NCI-H1092 treated with DMSO at 0.1 percent for 48 hours (cell line): Measurements from ENCODE around the gene HLF.

ENCODE experiments used
- DNase-seq: peaks from one replicate; lab custom pipeline; 2025; lab: John Stamatoyannopoulos, UW

Gene HLF

DNA sequence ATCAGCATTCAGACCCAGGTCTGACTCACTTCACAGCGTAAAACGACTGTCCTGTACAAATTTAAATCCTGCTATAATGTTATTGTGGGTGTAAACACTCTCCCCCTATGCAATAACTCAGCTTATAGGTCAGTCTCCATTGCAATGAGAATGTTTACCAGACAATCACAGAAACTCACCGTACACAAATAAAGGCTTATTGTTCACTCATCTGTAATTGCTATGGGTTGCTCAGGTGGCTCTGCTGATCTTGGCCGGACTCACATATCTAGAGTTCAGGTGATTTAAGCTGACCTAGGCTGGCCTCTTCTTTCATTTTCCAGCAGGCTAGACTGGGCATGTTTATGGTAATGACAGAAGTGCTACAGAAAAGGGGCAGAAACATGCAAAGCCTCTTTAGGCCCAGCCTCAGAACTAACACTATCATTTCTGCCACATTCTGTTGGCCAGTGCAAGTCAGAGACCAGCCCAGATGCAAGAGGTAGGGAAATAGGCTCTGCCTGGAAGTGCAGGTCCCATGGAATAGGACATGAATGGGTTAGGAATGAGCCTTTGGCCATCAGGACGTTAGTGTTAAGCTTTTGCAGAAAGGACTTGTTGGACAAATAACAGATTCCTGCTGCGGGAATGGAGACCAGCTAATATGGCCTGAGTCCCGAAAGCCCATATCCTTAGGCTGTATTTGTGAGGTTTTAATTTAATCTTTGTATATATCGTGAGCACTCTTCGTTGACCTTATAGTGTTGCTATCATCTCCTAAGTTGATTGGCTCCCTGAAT, 44.0 kb downstream of the HLF start:
- DNase-seq, result no peak

GRCh38 chr17:55311767-55312375, 47.1 kb downstream of the HLF start:
- DNase-seq, result no peak

DNA sequence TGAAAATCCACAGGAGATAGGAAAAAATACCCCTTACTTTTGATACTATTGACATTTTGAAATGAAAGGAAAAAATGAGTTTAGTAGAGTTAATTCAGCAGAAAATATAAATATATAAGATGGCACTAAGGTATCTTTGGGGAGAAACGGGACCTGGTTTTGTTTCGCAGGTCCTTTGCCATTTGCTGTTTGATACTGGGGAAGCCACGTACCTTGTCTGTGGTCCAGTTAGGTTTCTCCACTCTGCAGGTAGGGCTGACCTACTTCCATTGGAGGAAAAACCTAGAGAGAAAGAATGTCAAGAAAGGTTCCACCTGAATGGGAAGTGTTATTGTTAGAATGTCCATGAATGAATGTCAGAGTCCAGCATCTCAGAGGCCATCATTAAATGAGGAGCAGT, 48.1 kb downstream of the HLF start:
- no peak for DNase-seq

- DNase-seq, result no peak
Measured at GRCh38 chr17:55314061-55314783, 49.5 kb downstream of the HLF start.

DNA sequence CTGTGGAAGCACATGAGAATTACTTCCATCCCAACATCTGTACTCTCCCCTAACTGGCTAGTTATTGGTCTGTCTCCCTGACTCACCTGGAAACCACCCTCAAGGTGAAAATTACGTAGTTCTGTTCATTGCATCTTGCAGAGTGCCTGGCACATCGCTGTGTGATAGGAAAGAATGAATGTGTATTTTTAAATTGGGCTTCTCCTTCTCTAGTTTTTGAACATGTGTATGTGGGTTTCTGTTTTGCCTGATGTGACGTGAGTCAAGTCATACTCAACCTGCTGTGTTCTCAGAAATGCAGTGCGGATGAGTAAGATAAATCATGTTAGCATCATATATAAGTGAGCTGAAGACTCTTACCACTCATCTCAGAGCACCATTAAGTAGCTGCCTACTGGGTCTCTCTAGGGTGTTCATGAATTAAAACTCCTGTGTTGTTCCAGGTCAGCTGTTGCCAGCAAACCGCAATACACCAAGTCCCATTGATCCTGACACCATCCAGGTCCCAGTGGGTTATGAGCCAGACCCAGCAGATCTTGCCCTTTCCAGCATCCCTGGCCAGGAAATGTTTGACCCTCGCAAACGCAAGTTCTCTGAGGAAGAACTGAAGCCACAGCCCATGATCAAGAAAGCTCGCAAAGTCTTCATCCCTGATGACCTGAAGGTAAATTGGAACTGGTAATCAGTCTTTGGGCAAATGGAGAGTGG, 50.2 kb downstream of the HLF start:
- DNase-seq, result no peak

DNA sequence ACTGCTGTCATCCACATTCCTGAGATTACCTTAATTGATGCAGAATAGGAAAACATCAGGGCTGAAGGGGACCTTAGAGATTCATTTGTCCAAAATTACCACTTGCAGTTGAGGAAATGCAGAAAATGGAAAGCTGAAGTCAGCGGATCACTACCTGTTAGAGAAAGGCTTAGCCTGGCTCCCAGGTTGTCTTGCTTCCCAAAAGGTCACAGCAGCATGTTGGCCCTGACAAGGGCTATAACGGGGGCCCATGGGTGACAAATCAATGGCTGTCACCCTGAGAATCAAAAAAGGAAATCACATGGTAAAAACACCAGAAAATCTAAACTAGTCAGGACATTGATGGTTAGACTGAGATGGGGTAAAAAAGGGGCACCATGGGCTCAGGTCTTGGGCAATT, 51.7 kb downstream of the HLF start:
- no peak for DNase-seq

GRCh38 chr17:55317284-55317683, 52.5 kb downstream of the HLF start:
- no peak for DNase-seq

GRCh38 chr17:55318081-55318480, 53.3 kb downstream of the HLF start:
- no peak for DNase-seq

DNA sequence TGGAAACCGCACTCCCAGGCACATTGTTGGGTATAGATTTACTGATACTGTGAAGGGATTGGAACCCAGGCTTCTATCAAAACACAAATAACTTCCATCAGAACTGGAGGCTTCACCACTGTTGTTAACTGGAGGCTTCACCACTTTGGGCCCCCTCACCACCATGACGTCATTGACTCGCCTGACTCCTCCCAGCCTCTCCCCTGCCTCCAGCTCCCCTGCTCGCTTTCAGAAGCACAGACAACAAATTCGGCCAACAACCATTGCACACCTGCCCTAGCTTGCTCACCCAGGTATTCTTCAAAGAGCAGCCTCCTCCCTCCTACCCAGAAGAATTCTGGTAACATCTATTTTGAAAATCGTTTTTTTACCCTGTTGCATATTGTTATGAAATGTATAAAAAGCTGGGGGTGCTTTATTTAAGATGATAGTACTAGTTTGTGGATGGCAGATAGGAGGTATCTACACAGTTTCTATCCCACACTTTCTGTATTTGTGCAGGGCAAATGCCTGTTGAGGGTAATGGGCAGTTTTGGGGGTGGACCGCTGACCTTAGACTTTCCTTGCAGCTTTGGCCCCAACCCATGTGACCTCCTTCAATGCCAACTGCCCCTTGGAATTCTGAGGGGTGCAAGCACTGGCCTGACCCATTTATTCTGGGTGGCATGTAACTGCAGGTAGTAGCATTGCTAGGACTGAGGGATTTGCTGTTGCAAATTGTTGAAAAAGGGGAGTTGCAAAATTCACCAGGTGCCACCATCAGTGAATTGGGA, 54.1 kb downstream of the HLF start:
- DNase-seq, result no peak

DNA sequence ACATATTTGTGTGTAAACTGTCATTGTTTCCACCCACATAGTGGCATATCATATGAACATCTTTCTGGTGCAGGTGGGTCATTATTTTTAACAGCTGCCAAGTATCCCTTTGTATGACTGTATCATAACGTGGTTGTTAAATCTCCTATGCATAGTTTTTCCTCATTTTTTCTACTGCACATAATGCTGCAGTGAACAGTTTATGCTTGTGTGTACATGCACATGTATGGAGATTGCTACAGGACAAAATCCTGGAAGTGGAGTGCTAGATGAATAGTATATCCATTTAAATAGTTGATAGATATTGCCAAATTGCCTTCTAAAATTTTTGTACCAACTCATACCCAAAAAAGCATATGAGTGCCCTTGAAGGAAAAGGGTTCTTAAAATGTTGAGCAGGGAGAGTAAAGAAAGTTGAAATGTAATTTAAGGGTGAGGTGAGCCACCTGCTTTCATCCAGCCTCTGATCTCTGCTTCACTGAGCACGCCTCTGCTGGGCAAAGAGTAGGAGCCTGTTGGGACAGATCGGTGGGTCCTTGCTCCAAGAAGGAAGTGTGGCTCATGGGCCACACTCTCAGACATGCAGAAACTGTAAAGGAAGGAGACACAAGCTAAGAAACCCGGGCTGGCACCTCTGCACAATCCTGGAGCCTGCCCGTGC, 55.3 kb downstream of the HLF start:
- DNase-seq, result no peak

- DNase-seq, result no peak
Measured at GRCh38 chr17:55320594-55321426, 56.0 kb downstream of the HLF start.

DNA sequence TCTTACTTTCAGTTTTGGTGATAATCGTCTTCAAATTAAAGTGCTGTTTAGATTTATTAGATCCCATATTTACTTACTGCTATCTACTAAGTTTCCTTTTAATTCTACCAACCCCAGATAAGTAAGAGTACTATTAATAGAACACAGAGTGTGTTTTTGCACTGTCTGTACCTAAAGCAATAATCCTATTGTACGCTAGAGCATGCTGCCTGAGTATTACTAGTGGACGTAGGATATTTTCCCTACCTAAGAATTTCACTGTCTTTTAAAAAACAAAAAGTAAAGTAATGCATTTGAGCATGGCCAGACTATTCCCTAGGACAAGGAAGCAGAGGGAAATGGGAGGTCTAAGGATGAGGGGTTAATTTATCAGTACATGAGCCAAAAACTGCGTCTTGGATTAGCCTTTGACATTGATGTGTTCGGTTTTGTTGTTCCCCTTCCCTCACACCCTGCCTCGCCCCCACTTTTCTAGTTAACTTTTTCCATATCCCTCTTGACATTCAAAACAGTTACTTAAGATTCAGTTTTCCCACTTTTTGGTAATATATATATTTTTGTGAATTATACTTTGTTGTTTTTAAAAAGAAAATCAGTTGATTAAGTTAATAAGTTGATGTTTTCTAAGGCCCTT, 56.8 kb downstream of the HLF start:
- DNase-seq, result no peak

DNA sequence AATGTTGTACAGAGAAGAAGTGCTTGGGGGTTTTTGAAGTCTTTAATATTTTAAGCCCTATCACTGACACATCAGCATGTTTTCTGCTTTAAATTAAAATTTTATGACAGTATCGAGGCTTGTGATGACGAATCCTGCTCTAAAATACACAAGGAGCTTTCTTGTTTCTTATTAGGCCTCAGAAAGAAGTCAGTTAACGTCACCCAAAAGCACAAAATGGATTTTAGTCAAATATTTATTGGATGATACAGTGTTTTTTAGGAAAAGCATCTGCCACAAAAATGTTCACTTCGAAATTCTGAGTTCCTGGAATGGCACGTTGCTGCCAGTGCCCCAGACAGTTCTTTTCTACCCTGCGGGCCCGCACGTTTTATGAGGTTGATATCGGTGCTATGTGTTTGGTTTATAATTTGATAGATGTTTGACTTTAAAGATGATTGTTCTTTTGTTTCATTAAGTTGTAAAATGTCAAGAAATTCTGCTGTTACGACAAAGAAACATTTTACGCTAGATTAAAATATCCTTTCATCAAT, 57.8 kb downstream of the HLF start:
- DNase-seq, result no peak

DNA sequence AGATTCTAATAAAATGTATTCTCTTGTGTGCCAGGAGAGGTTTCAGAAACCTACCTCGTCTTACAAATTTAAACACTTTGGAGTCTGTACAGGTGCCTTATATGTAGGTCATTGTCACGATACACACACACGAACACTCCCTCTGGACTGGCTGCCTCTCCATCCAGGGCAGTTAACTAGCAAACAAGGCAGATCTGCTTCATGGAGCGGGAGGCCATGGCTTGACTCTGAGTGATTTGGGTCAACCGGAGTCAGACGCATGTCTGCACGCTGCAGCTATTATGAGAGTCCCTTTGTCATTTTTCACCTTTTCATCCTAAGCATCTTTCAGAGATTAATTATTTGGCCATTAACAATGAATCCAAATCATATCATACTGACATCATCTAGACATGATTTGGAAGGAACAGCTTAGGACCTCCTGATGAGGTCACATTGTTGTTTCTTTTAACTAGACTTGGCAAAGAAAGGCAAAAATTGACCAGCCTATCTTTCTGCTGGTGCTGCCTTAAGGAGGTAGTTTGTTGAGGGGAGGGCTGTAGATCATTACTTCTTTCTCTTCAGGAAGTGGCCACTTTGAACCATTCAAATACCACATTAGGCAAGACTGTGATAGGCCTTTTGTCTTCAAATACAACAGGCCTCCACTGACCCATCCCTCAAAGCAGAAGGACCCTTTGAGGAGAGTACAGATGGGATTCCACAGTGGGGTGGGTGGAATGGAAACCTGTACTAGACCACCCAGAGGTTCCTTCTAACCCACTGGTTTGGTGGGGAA, 58.9 kb downstream of the HLF start:
- no peak for DNase-seq

DNA sequence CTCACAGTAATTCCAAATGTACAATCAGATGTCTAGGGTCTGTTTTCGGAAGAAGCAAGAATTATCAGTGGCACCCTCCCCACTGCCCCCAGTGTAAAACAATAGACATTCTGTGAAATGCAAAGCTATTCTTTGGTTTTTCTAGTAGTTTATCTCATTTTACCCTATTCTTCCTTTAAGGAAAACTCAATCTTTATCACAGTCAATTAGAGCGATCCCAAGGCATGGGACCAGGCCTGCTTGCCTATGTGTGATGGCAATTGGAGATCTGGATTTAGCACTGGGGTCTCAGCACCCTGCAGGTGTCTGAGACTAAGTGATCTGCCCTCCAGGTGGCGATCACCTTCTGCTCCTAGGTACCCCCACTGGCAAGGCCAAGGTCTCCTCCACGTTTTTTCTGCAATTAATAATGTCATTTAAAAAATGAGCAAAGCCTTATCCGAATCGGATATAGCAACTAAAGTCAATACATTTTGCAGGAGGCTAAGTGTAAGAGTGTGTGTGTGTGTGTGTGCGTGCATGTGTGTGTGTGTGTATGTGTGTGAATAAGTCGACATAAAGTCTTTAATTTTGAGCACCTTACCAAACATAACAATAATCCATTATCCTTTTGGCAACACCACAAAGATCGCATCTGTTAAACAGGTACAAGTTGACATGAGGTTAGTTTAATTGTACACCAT, 59.7 kb downstream of the HLF start:
- DNase-seq, result no peak

- no peak for DNase-seq
Measured at GRCh38 chr17:55325406-55325805, 60.6 kb downstream of the HLF start.

DNA sequence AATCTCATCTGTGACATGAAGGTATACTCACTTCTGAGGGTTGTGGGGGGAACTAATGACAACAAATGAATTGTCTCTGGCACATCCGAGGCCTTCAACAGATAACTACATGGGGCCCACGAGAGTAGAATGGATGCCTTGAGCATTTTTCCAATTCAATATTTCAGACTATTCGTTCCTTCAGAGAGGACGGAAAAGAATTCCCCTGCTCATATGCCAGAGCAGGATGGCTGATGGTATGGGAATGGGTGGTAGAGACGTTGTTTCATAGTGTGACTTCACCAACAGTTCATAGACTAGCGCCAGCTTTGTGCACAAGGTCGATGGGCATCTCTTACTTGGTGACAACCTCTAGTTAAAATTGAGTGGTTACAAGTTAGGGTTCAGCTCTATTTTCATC, 61.3 kb downstream of the HLF start:
- DNase-seq, result no peak
